Stimulated activated CD4-positive, alpha-beta T cell treated with anti-CD3 and anti-CD28 coated beads, Interleukin-1b, Interleukin-23, amount 100 ng/mL, for 4 hours (primary cell): Measurements from ENCODE around the gene C10orf105.

Experiments used
- DNase-seq, 2 donors: peaks; one replicate each; pipeline ENCODE4 v3.0.0-alpha.2; 2020; ENCODE audit warnings: low read depth in 2 of 2

The C10orf105 gene

GRCh38 chr10:71698737-71699136 lies 20.8 kb downstream of the C10orf105 start:
- DNase-seq: no peak

- peak; percentile 32 to 43 for DNase-seq
These were observed 21.5 kb downstream of the C10orf105 start for GRCh38 chr10:71697938-71698709.

- DNase-seq: peak; percentile 66 to 68
These were observed 22.8 kb downstream of the C10orf105 start for GRCh38 chr10:71696628-71697326.

- no peak for DNase-seq
These were observed 23.8 kb downstream of the C10orf105 start for GRCh38 chr10:71695502-71696476.

GRCh38 chr10:71694567-71694968 lies 25.0 kb downstream of the C10orf105 start:
- DNase-seq: no peak

GRCh38 chr10:71694039-71694501 lies 25.5 kb downstream of the C10orf105 start:
- no peak for DNase-seq

GRCh38 chr10:71693377-71693776 lies 26.2 kb downstream of the C10orf105 start:
- DNase-seq: no peak

- DNase-seq: no peak
These were observed 26.8 kb downstream of the C10orf105 start for GRCh38 chr10:71692598-71693306.

GRCh38 chr10:71691405-71691804 lies 28.2 kb downstream of the C10orf105 start:
- DNase-seq: no peak

- DNase-seq: no peak
These were observed 29.4 kb downstream of the C10orf105 start for GRCh38 chr10:71690094-71690720.

- no peak for DNase-seq
These were observed 31.3 kb downstream of the C10orf105 start for GRCh38 chr10:71688256-71688655.

- no peak for DNase-seq
These were observed 32.1 kb downstream of the C10orf105 start for GRCh38 chr10:71687480-71687879.

GRCh38 chr10:71687077-71687476 lies 32.5 kb downstream of the C10orf105 start:
- DNase-seq: no peak

- DNase-seq: no peak
These were observed 33.9 kb downstream of the C10orf105 start for GRCh38 chr10:71685554-71686232.

- no peak for DNase-seq
These were observed 35.0 kb downstream of the C10orf105 start for GRCh38 chr10:71684356-71685173.

GRCh38 chr10:71683301-71683700 lies 36.3 kb downstream of the C10orf105 start:
- DNase-seq: no peak

- DNase-seq: no peak
These were observed 37.6 kb downstream of the C10orf105 start for GRCh38 chr10:71681977-71682376.

- no peak for DNase-seq
These were observed 40.2 kb downstream of the C10orf105 start for GRCh38 chr10:71679425-71679824.

GRCh38 chr10:71678057-71678805 lies 41.3 kb downstream of the C10orf105 start:
- no peak for DNase-seq
